GM19324 (cell line): Measurements from ENCODE around the gene UPF2.
"Not testable (repeated sequence)": the region's sequence is repeated elsewhere in the genome, so short reads cannot be mapped to it uniquely, and the experiment has no call there.

Experiments
- ATAC-seq: cut with Tn5 transposase; IDR thresholded peaks from one replicate; pipeline ENCODE4 v1.9.1; 2021; ENCODE audit warnings: mild to moderate bottlenecking, moderate library complexity; ENCODE audit not compliant: unreplicated experiment, low FRiP score

The UPF2 gene

GRCh38 chr10:12041766-12042408 lies 722 bp downstream of the UPF2 start:
- ATAC-seq = no peak

- ATAC-seq = no peak
Observed at GRCh38 chr10:12036073-12036655, 6.4 kb downstream of the UPF2 start.

DNA sequence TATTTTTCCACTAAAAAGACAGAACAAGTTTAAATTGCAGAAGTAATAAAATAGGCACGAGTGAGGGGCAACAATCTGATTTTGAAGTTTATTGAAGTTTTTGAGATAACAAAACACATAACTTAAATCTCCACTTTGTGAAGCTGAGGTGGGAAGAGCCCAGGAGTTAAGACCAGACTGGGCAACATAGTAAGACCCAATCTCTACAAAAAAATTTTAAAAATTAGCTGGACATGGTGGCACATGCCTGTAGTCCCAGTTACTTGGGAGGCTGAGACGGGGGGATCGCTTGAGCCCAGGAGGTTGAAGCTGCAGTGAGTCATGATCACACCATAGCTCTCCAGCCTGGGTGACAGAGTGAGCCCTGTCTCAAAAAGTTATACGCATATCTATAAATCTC lies 11.2 kb downstream of the UPF2 start:
- ATAC-seq = no peak

DNA sequence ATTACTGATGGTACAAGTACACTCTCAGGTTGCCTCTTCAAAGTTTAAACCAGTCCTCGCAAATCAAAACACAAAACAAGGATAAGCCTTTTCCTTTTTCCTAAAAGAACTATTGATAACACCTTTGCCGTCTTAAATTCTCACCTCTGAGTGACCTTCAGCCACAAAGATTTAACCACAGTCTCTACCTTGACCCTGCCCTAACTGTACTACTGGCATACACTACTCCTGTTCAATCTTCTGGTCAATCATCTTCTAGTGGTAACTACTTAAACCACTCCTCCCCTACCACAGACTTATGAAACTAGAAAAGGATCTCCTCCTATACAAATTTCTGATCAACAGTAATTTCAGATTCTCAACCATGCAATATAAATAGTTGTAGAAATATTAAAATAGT lies 15.1 kb downstream of the UPF2 start:
- peak; percentile 80 for ATAC-seq

DNA sequence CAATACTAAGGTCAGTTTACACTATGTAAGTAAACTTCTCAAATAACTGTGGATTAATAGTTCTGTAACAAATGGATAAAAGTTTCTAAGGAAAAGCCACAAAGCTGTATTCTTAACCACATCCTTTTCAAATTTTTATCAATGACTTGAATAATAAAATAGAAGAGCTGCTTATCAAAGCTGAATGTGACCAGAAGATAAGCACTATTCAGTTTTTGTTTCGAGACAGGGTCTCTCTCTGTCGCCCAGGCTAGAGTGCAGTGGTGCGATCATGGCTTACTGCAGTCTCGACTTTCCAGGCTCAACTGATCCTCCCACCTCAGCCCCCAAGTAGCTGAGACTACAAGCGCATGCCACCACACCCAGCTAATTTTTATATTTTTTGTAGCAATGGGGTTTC lies 17.0 kb downstream of the UPF2 start:
- no peak for ATAC-seq

DNA sequence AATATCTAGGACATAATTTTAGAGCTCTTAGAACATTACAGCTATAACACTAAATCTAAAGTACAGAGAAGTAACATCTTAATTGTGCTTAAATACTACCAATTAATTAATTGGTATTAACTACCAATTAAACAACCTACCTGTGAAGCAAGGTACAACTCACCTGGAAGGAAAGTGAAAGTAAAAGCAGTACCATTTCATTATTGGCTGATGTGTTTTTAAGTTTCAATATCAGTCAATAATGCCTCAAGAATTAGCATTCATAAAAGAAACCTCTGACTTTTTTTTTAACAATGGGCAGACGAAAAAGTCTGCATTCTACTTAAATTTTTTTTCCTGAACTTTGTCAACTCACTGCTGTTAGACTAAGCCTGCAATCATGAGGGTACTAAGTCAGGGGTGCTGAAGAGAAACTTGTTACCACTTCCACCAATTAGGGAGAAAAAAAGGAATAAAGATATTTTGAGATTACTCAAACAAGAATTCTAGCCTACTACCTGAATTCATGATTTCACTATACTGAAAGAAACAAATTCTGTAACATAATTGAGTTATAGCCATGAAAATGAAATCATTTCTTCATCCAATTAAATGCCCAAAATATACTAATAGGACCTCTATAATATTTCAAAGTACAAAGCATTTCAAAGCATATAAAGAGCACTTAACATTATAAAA lies 19.9 kb downstream of the UPF2 start:
- ATAC-seq = no peak

DNA sequence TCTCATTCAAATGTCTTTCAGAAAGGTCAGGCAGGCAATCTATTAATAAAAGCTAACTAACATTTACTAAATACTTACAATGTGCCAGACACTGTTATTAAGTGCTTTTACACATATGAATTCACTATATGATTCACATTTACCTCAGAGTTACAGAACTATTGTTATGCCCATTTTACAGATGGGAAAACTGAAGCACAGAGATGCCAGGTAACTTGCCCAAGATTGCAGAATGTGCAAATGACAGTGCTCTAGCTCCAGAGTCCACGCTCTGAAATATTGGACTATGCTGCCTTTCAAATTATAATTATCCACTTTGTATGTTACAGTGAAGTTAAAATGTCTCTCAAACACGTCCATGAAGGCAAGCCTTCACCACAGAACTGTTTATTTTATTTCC lies 22.0 kb downstream of the UPF2 start:
- no peak for ATAC-seq

DNA sequence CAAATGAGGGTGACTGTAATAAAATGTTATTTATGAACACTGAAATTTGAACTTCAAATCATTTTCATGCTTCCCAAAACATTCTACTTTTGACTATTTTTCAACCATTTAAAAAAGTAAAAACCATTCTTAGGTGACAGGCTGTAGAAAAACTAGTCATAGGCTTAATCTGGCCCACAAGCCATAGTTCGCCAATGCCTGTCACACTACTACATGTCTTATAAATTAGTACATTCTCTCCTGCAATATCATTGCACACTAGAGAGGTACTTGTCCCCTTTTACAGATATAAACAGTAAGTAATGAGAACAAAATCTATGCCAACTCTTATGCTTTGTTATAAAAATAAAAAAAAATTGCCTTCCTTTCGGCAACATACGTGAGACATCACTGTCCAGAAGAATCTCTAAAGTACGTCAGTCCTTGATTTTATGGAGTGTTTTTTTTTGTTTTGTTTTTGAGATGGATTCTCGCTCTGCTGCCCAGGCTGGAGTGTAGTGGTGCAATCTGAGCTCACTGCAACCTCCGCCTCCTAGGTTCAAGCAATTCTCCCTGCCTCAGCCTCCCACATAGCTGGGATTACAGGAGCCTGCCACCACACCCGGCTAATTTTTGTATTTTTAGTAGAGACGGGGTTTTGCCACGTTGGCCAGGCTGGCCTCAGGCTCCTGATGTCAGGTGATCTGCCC lies 23.2 kb downstream of the UPF2 start:
- no peak for ATAC-seq

DNA sequence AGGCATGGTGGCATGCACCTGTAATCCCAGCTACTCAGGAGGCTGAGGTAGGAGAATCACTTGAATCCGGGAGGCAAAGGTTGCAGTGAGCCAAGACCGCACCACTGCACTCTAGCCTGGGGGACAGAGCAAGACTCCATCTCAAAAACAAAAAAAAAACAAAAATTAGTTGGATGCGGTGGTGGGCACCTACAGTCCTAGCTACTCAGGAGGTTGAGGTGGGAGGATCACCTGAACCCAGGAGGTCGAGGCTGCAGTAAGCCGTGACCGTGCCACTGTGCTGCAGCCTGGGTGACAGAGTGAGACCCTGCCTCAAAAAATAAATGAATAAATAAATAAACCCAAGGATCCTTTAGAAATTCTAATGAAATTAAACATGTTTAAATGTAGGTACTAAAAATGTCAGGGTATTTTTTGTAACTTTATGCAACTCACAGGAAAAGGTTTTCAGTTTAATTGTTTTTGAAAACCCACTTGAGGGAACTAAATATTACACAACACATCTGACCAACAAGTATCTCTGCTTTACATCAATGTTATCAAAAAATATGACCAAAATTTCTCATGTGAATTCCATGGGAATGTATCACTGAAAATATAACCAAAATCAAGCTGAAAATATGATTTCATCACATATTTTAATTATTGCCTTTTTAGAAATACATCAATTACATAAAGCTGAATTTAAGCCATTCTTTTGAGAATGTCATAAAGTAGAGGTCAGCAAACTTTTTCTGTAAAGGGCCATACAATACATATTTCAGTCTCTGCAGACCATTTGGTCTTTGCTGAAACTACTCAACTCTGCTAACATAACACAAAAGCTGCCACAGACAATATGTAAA lies 23.9 kb downstream of the UPF2 start:
- ATAC-seq = no peak

DNA sequence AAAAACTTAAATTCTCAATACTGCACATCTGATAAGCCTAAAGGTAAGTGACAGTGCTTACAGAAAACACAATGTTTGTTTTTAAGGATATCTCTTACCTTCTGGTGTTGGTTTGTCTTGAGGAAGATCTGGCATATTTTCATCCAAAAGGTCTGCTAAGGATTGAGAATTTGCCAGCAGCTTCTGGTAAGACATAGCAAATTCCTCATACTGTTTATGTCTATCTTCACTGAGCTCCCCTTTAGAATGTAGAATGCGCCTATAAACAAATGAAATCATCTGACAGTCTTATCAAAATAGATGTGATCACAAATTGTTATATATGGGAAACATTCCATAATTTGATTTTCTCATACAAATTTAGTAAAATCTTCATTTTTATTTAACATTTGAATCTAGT lies 28.7 kb downstream of the UPF2 start:
- no peak for ATAC-seq

DNA sequence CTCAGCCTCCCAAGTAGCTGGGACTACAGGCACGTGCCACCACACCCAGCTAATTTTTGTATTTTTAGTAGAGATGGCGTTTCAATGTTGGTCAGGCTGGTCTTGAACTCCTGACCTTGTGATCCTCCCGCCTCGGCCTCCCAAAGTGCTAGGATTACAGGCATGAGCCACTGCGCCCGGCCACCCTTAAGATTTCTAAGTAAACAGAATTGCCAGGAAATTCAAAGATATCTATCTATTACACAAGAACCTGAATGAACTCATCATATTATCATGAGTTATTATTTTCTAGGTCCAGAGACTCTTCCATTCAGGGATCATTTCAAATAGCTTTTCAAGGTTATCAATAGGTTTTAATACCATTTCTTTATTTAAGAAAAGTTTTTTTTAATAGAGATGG lies 29.2 kb downstream of the UPF2 start:
- not testable (repeated sequence) for ATAC-seq

GRCh38 chr10:12010353-12010752 lies 32.3 kb downstream of the UPF2 start:
- ATAC-seq = no peak

DNA sequence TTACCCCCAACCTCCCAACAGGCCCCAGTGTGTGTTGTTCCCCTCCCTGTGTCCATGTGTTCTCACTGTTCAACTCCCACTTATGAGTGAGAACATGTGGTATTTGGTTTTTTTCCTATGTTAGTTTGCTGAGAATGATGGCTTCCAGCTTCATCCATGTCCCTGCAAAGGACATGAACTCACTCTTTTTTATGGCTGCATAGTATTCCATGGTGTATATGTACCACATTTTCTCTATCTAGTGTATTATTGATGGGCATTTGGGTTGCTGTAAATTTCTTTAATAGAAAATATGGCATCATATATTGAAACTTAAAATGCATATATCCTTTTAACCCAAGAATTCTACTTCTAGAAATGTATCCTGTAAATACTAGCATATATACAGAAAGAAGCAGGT lies 33.8 kb downstream of the UPF2 start:
- not testable (repeated sequence) for ATAC-seq

GRCh38 chr10:12006671-12007070 lies 35.9 kb downstream of the UPF2 start:
- ATAC-seq = no peak

GRCh38 chr10:11993834-11994468 lies 48.7 kb downstream of the UPF2 start:
- ATAC-seq = peak; percentile 58

- ATAC-seq = no peak
Observed at GRCh38 chr10:11988924-11989323, 53.7 kb downstream of the UPF2 start.

DNA sequence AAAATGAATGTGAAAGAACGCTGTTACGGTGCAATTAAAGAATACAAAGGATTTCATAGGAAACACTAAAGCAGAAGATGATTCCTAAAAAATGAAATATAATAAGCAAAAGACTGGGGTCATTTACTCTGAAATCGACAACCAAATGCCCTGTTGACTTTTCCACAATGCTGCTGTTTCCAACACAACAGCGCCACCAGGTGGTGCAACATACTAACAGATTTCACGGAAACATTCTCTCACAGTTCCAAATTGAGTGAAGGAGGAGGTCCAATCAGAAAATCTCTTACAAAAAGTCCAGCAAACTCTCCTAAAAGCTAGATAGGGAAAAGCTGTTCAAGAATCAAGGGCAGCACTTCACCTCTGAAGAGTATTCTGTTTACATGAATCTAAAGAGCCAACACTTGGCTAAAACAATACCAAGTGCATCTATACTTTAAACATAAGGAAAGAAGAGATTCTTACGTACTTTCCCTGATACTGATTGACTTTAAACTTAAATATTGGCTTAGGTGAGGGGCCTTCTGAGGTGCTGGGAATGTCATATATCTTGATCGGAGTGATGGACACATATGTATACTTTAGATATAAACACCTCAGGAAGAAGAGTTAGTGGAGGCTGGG lies 55.9 kb downstream of the UPF2 start:
- ATAC-seq = no peak

GRCh38 chr10:11982253-11982652 lies 60.4 kb downstream of the UPF2 start:
- ATAC-seq = no peak

GRCh38 chr10:11975795-11976194 lies 66.8 kb downstream of the UPF2 start:
- no peak for ATAC-seq

GRCh38 chr10:11972523-11972922 lies 70.1 kb downstream of the UPF2 start:
- ATAC-seq = not testable (repeated sequence)
